OCI-LY7 (cell line): Measurements from ENCODE around the gene ZFYVE9.
"Not testable (repeated sequence)": the region's sequence is repeated elsewhere in the genome, so short reads cannot be mapped to it uniquely, and the experiment has no call there.

Experiments used
- EZH2phosphoT487 ChIP-seq: fragments of 200-600 bp; sonication (generic); IDR thresholded peaks from 2 replicates; pipeline ENCODE4 v1.6.1; 2018; ENCODE audit warnings: low read depth, borderline replicate concordance, mild to moderate bottlenecking, mixed run types, antibody characterized with exemption, low read length, moderate library complexity, mixed read lengths
- TF ChIP-seq, protein P1 (sequence below): fragments of 200-600 bp; sonication (generic); conservative IDR thresholded peaks from 2 replicates; pipeline ENCODE4 v1.5.1; 2014; ENCODE audit warnings: mild to moderate bottlenecking, antibody characterized with exemption, low read length, moderate library complexity, mixed read lengths

DNA sequence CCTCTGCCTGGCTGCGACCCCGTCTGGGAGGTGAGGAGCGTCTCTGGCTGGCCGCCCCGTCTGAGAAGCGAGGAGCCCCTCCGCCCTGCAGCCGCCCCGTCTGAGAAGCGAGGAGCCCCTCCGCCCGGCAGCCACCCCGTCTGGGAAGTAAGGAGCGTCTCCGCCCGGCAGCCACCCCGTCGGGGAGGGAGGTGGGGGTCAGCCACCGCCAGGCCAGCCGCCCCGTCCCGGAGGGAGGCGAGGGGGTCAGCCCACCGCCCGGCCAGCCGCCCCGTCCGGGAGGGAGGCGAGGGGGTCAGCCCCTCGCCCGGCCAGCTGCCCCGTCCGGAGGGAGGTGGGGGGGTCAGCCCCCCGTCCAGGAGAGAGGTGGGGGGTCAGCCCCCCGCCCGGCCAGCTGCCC lies 39.9 kb downstream of the ZFYVE9 start:
- TF ChIP-seq, protein P1, sequence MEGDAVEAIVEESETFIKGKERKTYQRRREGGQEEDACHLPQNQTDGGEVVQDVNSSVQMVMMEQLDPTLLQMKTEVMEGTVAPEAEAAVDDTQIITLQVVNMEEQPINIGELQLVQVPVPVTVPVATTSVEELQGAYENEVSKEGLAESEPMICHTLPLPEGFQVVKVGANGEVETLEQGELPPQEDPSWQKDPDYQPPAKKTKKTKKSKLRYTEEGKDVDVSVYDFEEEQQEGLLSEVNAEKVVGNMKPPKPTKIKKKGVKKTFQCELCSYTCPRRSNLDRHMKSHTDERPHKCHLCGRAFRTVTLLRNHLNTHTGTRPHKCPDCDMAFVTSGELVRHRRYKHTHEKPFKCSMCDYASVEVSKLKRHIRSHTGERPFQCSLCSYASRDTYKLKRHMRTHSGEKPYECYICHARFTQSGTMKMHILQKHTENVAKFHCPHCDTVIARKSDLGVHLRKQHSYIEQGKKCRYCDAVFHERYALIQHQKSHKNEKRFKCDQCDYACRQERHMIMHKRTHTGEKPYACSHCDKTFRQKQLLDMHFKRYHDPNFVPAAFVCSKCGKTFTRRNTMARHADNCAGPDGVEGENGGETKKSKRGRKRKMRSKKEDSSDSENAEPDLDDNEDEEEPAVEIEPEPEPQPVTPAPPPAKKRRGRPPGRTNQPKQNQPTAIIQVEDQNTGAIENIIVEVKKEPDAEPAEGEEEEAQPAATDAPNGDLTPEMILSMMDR = not testable (repeated sequence)
- TF ChIP-seq EZH2phosphoT487 = not testable (repeated sequence)
